Parathyroid adenoma (tissue), 2 donors: ENCODE measurements around the gene KCNK10.

ENCODE experiments used
- H2AFZ ChIP-seq: fragments of 300-600 bp; sonication (generic); one replicate; pipeline ENCODE4 v1.7.0; 2017; ENCODE audit warnings: antibody characterized with exemption, mild to moderate bottlenecking
- H3K27ac ChIP-seq: fragments of 300-600 bp; sonication (generic); one replicate; pipeline ENCODE4 v1.7.0; 2017
- H3K27me3 ChIP-seq: fragments of 300-600 bp; sonication (generic); one replicate; pipeline ENCODE4 v1.7.0; 2017; ENCODE audit warnings: low read length; ENCODE audit not compliant: control insufficient read depth, insufficient read depth
- H3K36me3 ChIP-seq: fragments of 300-600 bp; sonication (generic); one replicate; pipeline ENCODE4 v1.7.0; 2017; ENCODE audit warnings: low read length; ENCODE audit not compliant: control insufficient read depth, insufficient read depth
- H3K4me1 ChIP-seq: fragments of 300-600 bp; sonication (generic); one replicate; pipeline ENCODE4 v1.7.0; 2017; ENCODE audit warnings: control low read depth
- H3K4me2 ChIP-seq: fragments of 300-600 bp; sonication (generic); one replicate; pipeline ENCODE4 v1.7.0; 2017; ENCODE audit warnings: low read length
- H3K4me3 ChIP-seq: fragments of 300-600 bp; sonication (generic); one replicate; pipeline ENCODE4 v1.7.0; 2017; ENCODE audit warnings: low read depth, low read length
- H3K79me2 ChIP-seq: fragments of 300-600 bp; sonication (generic); one replicate; pipeline ENCODE4 v1.7.0; 2017; ENCODE audit warnings: control low read depth
- H3K9ac ChIP-seq: fragments of 300-600 bp; sonication (generic); one replicate; pipeline ENCODE4 v1.7.0; 2017; ENCODE audit warnings: mild to moderate bottlenecking
- H3K9me3 ChIP-seq: fragments of 300-600 bp; sonication (generic); one replicate; pipeline ENCODE4 v1.7.0; 2017; ENCODE audit warnings: low read length; ENCODE audit not compliant: control insufficient read depth
- CTCF ChIP-seq: fragments of 300-600 bp; sonication (generic); IDR thresholded peaks from one replicate; pipeline ENCODE4 v1.7.0; 2017; ENCODE audit warnings: antibody characterized with exemption, mild to moderate bottlenecking
- donor health status: primary hyperparathyroidism.

Gene KCNK10

GRCh38 chr14:88202286-88202685 is 120.8 kb downstream of the KCNK10 start:
- H3K9ac ChIP-seq, result no peak overlapping the region
- H3K4me3 ChIP-seq, result no peak overlapping the region
- no peaks in the 10 kb centered on the region for H3K79me2 ChIP-seq
- H3K27me3 ChIP-seq, result no peaks in the 10 kb centered on the region
- H3K4me2 ChIP-seq, result no peak overlapping the region
- H3K36me3 ChIP-seq, result no peaks in the 10 kb centered on the region
- no peak overlapping the region for H2AFZ ChIP-seq
- no peak overlapping the region for H3K27ac ChIP-seq
- TF ChIP-seq CTCF, result no peak
- H3K4me1 ChIP-seq, result no peaks in the 10 kb centered on the region
- H3K9me3 ChIP-seq, result no peaks in the 10 kb centered on the region

- Histone ChIP-seq H3K27me3 (no peaks in the 10 kb centered on the region), H3K79me2 (no peaks in the 10 kb centered on the region), H3K36me3 (no peaks in the 10 kb centered on the region), H3K9me3 (no peaks in the 10 kb centered on the region), H3K27ac (no peak overlapping the region), H2AFZ (no peak overlapping the region), H3K4me3 (no peak overlapping the region), H3K9ac (no peak overlapping the region), H3K4me1 (no peaks in the 10 kb centered on the region), H3K4me2 (no peak overlapping the region)
- TF ChIP-seq CTCF, result no peak
Measured at GRCh38 chr14:88201851-88202250, 121.2 kb downstream of the KCNK10 start.

GRCh38 chr14:88199882-88200281 is 123.2 kb downstream of the KCNK10 start:
- no peaks in the 10 kb centered on the region for H3K79me2 ChIP-seq
- H3K4me1 ChIP-seq, result no peaks in the 10 kb centered on the region
- H2AFZ ChIP-seq, result no peak overlapping the region
- H3K36me3 ChIP-seq, result no peaks in the 10 kb centered on the region
- H3K4me3 ChIP-seq, result no peak overlapping the region
- TF ChIP-seq CTCF, result no peak
- H3K4me2 ChIP-seq, result no peak overlapping the region
- no peak overlapping the region for H3K9ac ChIP-seq
- no peak overlapping the region for H3K27ac ChIP-seq
- H3K27me3 ChIP-seq, result no peaks in the 10 kb centered on the region
- no peaks in the 10 kb centered on the region for H3K9me3 ChIP-seq

- Histone ChIP-seq H3K4me1 (no peaks in the 10 kb centered on the region), H3K79me2 (no peaks in the 10 kb centered on the region), H3K9ac (no peak overlapping the region), H3K36me3 (no peaks in the 10 kb centered on the region), H3K9me3 (no peaks in the 10 kb centered on the region), H3K4me2 (no peak overlapping the region), H3K27me3 (no peaks in the 10 kb centered on the region), H3K27ac (no peak overlapping the region), H3K4me3 (no peak overlapping the region), H2AFZ (no peak overlapping the region)
- TF ChIP-seq CTCF, result no peak
Measured at GRCh38 chr14:88198446-88198845, 124.6 kb downstream of the KCNK10 start.

GRCh38 chr14:88196925-88197324 is 126.1 kb downstream of the KCNK10 start:
- TF ChIP-seq CTCF, result no peak
- H3K4me3 ChIP-seq, result no peak overlapping the region
- no peaks in the 10 kb centered on the region for H3K27me3 ChIP-seq
- H2AFZ ChIP-seq, result no peak overlapping the region
- no peaks in the 10 kb centered on the region for H3K79me2 ChIP-seq
- no peaks in the 10 kb centered on the region for H3K9me3 ChIP-seq
- no peak overlapping the region for H3K27ac ChIP-seq
- H3K9ac ChIP-seq, result no peak overlapping the region
- H3K4me1 ChIP-seq, result no peaks in the 10 kb centered on the region
- no peak overlapping the region for H3K4me2 ChIP-seq
- H3K36me3 ChIP-seq, result no peaks in the 10 kb centered on the region
